ENCODE measurements around the gene AGPAT2. TPM values are rescaled to one million over a fixed set of nuclear protein-coding genes. Genes with fewer than 3 reads are reported as not detected.

AGPAT2 gene
- 47.9 and 55.7 TPM in 2 replicates for total RNA-seq (2014; rRNA removed; shearing (Covaris generic))

DNA sequence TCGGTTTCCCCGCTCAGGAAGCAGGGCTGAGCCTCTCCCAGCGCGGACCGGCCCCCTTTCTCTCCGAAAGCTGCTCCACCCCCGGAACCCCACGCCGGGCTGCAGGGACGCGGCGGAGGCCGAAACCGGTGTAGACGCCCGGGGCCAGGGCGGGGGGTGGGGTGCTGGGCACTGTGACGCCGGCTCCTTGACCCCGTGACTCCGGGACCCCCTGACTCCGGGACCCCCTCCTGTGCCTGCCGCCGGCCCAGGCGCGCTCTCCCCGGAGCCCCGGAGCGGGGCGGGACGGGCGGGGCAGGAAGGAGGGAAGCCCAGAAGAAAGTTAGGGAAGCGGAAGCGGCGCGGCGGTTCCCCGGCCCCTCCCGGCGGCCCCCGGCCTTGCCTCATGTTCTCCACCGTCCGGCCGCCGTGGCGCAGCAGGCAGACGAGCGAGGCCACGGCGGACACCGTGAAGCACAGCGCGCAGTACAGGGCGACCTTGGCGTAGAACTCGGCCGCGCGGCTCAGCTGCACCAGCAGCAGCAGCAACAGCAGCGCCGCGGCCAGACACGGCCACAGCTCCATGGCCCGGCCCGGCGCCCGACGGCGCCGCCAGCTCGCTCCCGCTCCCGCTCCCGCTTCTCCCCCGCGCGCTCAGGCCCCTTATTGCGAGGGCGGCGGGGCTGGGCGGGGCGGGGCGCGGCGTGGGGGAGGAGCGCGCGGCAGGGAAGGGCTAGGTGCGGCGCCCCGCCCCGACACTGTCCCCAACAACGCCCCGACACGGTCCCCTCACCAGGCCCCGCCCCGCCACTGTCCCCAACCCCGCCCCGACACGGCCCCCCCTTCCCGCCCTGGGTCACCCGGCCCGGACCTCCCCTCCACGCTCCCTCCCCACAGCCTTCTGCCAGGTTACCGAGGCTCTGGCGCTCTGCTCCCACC lies at the start of gene AGPAT2:
AGPAT2 (minus strand) TSS at position 664 of the 918 bp plus-strand sequence; CDS start at position 564, 100 bp downstream.
- peak; percentile 53 for DNase-seq (ENCODE audit: low read depth)

GRCh38 chr9:136735812-136736480 lies 48.7 kb upstream of the AGPAT2 start:
- DNase-seq (ENCODE audit: low read depth): no peak

- DNase-seq (ENCODE audit: low read depth): no peak
Observed at GRCh38 chr9:136734837-136735496, 47.7 kb upstream of the AGPAT2 start.

- no peak for DNase-seq (ENCODE audit: low read depth)
Observed at GRCh38 chr9:136733611-136734010, 46.4 kb upstream of the AGPAT2 start.

DNA sequence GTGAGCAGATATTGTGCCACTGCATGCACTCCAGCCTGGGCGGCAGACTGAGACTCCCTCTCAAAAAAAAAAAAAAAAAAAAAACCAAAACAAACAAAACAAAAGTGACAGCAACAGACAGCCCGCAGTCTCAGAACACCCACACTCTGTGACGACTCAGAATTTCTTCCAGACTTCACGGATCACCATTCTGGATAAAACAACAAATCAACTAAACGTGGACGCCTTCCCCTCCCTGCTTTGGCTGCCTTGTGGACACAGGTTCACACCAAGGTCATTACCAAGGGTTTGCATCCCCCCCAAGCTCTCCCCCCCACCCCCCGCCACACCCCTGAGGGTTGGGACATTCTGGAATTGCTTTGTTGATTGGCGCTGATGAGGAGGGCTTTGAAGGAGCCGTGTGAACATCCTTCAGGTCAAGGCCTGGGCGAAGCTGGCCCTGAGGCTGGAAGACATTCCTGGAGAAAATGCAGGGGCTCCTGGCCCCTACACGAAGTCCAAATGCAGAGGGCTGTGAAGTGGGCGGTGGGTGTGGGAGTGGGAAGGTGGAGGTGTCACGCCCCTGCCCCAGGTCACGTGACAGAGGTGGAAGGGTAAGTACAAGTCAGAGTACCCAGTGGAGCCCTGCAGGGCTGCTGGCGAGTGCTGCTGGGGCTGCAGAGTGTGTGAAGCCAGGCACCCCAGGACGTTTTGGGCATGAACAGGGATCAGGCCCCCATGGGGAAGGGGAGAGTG lies 45.4 kb upstream of the AGPAT2 start:
- no peak for DNase-seq (ENCODE audit: low read depth)

DNA sequence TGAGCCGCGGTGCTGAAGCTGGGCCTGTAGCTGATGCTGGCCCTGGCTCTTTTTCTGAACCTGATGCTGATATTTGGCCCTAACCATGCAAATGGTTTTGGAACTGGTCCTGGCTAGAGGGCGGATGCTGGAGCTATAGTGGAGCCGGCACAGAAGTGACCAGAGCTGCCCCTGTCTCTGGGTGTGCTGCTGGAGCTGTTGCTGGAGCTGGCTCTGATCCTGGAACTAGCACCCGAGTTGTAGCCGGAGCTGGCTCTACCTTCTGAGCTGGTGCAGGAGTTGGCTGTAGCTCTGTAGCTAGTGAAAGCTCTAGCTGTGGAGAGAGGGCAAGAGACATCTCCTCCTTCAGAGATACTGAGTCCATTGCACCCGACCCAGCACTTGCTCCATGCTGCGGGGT lies 42.7 kb upstream of the AGPAT2 start:
- no peak for DNase-seq (ENCODE audit: low read depth)

DNA sequence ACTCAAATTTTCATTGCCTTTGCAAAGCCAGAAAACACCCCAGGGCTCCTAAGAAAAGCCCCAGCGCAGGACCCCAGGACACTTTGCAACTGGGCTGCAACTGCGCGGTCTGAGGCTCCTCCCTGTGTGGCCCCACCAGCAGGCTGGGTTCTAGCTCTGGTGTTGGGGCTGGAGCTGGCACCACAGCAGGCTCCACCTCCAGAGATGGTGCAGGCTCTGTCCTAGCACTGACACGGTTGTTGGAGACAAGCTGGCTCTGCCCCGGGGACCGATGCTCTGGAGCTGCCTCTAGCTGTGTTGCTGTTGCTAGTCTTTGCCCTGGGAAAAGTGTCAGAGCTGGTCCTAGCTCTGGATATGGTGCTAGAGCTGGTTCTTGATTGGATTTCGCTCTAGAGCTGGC lies 41.9 kb upstream of the AGPAT2 start:
- DNase-seq (ENCODE audit: low read depth): no peak

- DNase-seq (ENCODE audit: low read depth): no peak
Observed at GRCh38 chr9:136728548-136729123, 41.4 kb upstream of the AGPAT2 start.

DNA sequence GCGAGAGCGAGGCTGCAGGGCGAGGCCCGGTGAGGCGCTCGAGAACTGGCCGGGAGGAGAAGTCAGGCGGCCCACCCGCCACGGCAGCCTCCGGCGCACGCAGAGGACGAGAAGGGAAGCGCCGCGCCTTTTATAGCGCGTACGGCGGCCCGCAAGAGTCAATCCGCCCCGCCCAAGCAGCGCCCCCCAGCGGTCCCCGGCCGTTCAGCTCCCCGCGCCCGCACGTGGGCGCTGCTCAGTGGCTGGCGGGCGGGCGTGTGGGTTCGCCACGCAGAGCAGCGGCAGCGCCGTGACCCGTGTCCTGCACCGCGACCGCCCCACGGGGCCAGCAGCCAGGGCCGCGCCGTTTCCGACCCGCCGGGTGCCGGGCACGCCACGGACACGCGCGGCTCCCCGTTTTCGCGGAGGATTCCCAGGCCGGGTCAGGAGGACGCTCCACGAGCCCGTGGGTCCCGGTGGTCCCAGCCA lies 40.9 kb upstream of the AGPAT2 start:
- peak; percentile 78 for DNase-seq (ENCODE audit: low read depth)

- no peak for DNase-seq (ENCODE audit: low read depth)
Observed at GRCh38 chr9:136726631-136727191, 39.5 kb upstream of the AGPAT2 start.

DNA sequence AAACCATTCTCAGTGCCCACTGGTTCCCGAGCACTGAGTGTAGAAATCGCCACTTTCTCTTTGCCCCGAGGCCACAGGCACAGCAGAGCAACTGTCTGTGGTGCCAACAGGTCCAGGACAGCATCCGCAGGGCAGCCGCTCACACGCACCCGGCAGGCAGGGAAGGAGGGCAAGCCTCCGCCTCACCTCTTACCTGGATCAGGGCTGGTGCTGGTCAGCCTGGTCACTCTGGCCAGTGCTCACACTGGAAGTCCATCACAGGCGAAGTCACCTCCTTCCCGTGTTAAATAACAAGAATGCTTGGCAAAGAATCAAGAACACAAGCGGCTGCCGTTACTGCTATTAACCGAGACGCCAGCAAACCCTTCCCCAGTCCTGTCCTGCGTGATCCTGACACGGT lies 38.9 kb upstream of the AGPAT2 start:
- no peak for DNase-seq (ENCODE audit: low read depth)

- no peak for DNase-seq (ENCODE audit: low read depth)
Observed at GRCh38 chr9:136725612-136726011, 38.4 kb upstream of the AGPAT2 start.

- DNase-seq (ENCODE audit: low read depth): no peak
Observed at GRCh38 chr9:136724772-136725171, 37.5 kb upstream of the AGPAT2 start.

- DNase-seq (ENCODE audit: low read depth): no peak
Observed at GRCh38 chr9:136723989-136724388, 36.7 kb upstream of the AGPAT2 start.

- no peak for DNase-seq (ENCODE audit: low read depth)
Observed at GRCh38 chr9:136723362-136723976, 36.2 kb upstream of the AGPAT2 start.

DNA sequence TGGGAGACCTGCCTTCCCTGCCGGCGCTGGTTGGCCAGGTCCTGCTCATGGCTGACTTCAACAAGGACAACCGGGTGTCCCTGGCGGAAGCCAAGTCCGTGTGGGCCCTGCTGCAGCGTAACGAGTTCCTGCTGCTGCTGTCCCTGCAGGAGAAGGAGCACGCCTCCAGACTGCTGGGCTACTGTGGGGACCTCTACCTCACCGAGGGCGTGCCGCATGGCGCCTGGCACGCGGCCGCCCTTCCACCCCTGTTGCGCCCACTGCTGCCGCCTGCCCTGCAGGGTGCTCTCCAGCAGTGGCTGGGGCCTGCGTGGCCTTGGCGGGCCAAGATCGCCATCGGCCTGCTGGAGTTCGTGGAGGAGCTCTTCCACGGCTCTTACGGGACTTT lies 35.7 kb upstream of the AGPAT2 start:
- no peak for DNase-seq (ENCODE audit: low read depth)

GRCh38 chr9:136722093-136722968 lies 35.1 kb upstream of the AGPAT2 start:
- no peak for DNase-seq (ENCODE audit: low read depth)

DNA sequence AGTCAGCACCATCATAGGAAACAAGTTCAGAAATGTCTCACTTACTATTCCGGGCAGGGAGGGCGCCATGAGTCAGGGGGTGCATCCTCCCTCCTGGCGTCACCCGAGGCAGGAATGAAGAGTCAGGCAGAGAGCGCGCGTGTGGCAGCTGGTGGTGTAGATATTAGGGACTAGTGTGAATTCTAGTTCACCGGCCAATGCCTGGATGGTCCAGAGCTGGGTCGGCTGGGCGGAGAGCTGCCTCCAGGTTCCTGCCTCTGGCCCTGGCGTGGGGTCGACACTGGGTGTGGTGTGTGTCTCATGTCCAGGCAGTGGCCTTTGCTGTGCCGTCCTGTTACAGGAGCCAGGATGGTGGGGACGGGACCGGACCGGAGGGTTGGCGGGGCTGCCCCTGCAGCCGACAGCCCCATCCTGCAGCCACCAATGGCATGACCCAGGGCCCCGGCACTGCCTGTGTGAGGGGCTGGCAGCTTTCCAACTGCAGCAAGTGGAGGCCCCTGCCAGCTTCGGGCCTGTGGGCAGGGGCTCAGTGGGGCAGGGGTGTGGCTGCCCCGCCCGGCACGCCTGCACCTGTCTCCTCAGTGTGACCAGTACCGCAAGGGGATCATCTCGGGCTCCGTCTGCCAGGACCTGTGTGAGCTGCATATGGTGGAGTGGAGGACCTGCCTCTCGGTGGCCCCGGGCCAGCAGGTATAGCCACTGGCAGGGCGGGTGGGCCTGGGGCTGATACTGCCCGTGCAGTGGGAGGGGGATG lies 34.3 kb upstream of the AGPAT2 start:
- peak; percentile 57 for DNase-seq (ENCODE audit: low read depth)

DNA sequence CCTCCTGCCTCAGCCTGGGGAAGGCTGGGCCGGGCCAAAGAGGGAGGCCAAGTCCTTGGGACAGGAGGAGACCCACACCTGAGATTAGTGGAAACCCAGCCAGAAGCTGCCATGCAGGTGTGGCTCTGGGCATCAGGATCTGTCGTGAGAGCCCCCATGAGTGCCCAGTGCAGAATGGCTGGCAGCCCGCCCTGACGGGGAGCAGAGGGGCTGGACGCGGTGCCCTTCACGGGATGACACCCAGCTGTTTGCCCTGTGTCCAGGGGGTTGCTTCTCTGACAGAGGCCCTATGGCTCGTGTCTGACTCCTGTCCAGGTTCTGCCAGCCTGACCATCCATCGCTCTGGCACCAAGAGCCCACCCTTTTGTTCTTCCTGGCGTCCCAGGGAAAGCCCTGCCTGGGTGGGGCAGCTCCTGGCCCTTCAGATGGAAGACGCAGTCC lies 33.7 kb upstream of the AGPAT2 start:
- DNase-seq (ENCODE audit: low read depth): no peak
